HTR-8/SVneo (cell line): ENCODE results near the gene CYP3A7.
"Not testable (repeated sequence)": the region's sequence is repeated elsewhere in the genome, so short reads cannot be mapped to it uniquely, and the experiment has no call there.

Source experiments
- DNase-seq: peaks from one replicate; pipeline ENCODE4 v3.0.0; 2011; ENCODE audit warnings: low spot score, mixed read lengths; ENCODE audit not compliant: insufficient read length
- FAIRE-seq: peaks from 2 replicates; lab custom pipeline; 2011; peaks lifted over from hg19 to GRCh38; lab: Jason Lieb, UNC

Gene CYP3A7

DNA sequence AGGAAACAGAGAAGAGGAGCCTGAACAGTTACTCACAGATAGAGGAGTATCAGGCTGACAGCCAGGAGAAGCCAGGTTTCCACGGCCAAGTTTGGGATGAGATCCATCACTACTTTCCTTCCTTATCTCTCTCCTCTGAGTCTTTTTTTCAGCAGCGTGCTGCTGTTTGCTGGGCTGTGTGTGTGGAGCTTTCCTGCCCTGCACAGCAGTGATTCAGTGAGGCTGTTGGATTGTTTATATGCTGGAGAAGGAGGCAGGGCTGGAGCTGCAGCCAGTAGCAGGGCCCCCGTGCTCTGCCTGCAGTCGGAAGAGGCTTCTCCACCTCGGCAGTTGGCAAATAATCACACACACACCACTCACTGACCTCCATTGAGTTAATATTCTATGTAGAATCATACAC lies at the start of gene CYP3A7:
CYP3A7 (minus strand) TSS at position 210 of the 400 bp plus-strand sequence; CDS start at position 107, 103 bp downstream.
- no peak for DNase-seq
- FAIRE-seq, result no peak

DNA sequence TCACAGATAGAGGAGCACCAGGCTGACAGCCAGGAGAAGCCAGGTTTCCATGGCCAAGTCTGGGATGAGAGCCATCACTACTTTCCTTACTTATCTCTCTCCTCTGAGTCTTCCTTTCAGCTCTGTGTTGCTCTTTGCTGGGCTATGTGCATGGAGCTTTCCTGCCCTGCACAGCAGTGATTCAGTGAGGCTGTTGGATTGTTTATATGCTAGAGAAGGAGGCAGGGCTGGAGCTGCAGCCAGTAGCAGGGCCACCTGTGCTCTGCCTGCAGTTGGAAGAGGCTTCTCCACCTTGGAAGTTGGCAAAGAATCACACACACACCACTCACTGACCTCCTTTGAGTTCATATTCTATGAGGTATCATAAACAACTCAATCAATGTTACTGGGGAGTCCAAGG lies 49.0 kb upstream of the CYP3A7 start, which contains the start of gene CYP3A4:
CYP3A4 (minus strand) TSS at position 178 of the 400 bp plus-strand sequence; CDS start at position 75, 103 bp downstream.
- DNase-seq, result no peak
- no peak for FAIRE-seq

DNA sequence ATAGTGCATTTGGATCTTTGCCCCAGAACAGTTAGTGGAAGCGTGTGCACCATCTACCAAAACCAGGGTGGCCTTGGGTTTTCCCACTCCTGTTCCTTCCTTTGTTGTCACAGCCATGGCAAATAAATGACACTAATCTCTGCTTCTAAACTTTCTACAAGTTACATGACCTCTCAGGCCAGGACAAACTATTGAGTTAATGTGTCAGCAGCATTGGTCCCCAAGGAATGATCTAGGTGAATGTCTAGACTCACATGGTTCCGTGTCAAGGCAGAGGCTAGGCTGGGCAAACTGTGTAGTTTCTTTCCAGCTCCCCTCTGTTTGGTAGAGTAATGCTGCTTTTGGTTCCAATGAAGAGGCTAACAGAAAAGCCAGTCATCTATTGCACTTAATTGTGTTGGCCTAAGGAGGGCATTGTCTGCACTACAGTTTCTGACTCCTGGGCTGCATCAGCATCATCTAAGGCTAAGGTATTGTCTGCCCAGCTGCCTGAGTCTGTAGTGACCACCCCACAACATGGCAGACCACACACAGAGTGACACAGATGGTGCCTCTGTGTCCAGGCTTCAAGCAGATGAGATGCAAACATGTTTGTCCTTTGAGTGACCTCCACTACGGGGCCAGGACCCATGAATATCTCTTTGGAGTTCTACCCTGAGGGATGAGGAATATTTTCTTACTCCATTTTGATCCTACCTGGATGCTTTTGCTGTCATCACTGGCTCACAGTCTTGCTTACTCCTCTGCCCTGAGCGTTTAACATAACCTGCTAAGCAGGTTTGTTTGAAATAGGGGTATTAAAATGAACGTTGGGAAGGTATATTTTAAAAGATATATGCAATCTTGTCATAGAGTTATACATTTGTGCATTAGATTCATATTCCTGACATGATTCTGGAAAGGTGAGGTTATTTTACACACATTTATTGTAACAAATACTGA lies 47.3 kb upstream of the CYP3A7 start:
- DNase-seq, result no peak
- no peak for FAIRE-seq

DNA sequence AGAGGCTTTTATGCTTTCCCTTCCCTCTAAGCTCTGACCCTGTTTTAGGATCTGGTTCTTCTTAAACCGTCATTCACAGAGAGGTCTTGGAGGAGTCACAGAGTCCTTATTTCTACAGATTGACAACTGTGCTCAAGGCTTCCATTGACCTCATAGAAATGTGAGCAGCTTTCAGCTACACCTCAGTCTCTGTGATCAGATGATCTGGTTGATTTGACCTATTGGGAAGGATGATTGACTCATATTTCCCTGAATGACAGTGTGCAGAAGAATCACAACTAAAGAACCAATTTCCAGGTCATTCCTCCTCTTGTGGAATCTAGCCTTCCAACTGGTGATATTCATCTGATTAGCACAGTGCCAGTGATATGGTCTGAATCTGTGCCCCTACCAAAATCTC lies 45.6 kb upstream of the CYP3A7 start:
- DNase-seq, result no peak
- no peak for FAIRE-seq

DNA sequence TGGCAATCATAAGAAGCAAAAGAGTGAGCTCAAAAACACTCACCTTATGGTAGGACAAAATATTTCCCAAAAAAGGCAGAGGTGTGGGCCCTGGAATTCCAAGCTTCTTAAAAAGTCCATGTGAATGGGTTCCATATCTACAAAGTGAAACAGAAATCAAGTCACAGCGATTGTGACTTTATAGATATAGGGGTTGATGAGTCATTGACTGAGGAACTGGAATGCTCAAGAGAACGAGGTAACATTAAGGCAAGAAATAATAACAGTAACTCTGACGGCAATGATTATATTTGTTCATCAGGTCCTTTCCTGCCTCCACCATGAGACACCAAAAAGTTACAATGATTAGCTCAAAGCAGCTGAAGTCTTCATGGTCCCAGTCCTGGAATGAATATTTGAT lies 45.0 kb upstream of the CYP3A7 start:
- FAIRE-seq, result no peak
- DNase-seq, result no peak

DNA sequence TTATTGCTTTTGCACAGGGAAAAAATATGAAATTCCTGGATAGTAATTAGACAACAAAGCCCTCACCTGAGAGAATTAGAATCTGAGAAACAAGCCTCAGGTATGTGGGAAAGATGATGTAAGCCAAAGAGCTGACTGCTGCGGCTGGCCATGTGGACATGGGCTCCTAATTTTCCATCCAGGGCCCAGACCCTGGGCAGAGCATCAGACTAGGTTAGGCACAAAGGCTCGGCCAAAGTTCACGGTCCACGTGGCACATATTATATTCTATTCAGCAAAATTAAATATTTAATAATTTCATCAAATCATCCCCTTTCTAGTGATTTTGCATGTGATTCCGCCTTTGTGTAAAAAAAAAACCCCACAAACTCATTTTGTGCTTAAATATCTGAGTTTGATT lies 43.9 kb upstream of the CYP3A7 start:
- no peak for DNase-seq
- no peak for FAIRE-seq

DNA sequence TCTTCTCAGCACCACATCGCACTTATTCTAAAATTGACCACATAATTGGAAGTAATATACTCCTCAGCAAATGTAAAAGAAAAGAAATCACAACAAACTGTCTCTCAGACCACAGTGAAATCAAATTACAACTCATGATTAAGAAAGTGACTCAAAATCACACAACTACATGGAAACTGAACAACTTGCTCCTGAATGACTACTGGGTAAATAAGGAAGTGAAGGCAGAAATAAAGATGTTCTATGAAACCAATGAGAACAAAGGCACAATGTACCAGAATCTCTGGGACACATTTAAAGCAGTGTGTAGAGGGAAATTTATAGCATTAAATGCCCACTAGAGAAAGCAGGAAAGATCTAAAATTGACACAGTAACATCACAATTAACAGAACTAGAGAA lies 38.4 kb upstream of the CYP3A7 start:
- not testable (repeated sequence) for DNase-seq, FAIRE-seq

DNA sequence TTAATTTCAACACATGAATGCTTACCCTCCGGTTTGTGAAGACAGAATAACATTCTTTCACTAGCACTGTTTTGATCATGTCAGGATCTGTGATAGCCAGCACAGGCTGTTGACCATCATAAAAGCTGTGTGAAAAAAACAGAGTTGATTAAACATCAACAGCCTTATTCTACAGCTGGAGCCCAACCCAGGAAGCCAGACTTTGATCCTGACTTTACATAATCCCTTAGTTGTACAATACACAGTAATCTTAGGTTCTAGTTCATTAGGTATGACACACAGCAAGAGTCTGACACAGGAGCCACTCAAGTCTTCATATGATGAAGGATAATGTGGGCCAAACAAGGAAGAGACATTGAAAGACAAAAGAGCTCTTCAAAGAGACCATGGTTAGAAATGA lies 37.6 kb upstream of the CYP3A7 start:
- DNase-seq (no peak), FAIRE-seq (no peak)

DNA sequence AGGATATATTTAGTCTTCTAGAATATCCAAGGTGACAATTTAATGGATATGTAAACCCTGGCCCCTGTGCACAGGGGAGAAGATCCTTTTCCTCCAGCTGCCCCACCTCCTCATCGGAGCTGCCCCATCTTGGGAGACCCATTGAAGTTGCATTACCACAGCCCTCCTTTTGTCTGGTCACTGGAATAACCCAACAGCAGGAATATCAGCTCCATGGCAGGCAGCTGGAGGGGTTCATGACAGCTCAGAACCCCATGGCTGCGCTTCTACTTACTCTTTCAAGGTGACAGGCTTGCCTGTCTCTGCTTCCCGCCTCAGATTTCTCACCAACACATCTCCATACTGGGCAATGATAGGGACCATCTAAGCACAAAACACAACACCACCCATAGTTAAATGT lies 34.5 kb upstream of the CYP3A7 start:
- DNase-seq, FAIRE-seq: not testable (repeated sequence)

DNA sequence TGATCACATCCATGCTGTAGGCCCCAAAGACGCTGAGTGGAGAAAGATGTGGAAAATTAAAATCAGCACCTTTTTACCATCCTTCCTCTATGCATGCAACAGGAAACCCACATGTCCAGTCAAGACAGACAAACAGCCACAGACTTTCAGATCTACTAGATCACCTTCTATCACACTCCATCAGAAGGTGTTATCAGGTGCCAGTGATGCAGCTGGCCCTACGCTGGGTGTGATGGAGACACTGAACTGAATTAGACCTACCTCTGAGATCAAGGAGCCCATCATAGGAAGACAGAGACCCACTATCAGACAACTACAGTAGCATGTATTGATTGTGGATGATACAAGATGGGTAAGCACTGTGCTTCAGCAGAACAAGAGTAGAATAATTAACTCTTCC lies 33.5 kb upstream of the CYP3A7 start:
- FAIRE-seq (no peak), DNase-seq (no peak)

DNA sequence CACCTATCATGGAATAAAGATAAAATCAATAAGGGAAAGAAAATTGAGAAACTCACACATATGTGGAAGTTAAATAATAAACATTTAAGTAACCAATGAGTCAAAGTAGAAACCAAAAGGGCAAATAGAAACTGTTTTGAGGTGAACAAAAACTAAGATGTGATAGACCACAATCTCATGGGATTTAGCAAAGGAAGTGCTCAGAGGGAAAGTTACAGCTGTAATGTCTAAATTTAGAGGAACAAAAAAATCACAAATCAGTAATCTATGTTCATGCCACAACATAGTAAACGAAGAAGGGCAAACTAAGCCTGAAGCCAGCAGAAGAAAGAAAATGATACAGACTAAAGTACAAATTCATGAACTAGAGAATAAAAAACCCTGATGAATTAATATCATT lies 32.7 kb upstream of the CYP3A7 start:
- DNase-seq (no peak), FAIRE-seq (no peak)

DNA sequence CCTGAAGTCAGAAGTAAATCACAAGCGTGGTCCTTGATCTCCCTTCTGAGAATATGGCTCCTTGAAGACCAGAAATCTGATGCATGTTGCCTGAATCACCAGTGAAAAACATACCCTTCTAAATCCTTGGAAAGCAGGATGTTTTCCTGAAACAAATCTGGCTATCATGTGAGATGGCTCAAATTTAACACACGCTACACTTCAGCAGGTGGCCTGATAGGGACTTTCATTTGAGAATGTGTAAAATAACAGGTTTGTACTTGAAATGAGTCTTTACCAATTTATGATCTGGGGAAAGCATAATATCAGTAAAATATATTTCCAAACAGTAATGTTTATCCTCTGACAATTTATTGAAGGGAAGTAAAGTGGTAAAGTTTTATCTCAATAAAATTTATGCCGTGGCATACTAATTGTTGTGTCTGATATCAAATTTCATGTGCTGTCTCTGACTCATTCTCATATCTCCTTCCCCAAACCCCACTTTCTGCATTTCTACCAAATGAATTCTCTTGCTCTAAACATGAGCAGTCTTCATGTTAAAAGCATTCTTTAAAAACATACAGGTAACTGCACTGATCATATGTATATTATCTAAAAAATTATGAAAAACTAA lies 31.6 kb upstream of the CYP3A7 start:
- FAIRE-seq (no peak), DNase-seq (no peak)

DNA sequence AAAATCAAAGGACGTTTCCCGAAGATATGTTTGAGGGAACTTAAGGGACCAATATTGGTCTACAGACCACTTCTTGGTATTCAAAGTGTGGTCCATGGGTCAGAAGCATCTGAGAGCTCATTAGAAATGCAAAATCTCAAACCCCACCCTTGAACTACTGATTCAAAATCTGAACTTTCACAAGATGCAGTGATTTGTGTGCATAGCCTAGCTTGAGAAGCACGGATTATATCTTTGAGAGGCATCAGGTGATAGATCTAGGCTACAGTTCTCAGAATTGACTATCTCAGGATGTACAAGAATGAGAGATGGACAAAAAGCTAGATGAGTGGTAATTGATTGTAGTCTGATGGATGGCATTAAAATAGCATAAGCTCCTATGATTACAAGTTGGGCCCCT lies 29.5 kb upstream of the CYP3A7 start:
- DNase-seq, result no peak
- no peak for FAIRE-seq

DNA sequence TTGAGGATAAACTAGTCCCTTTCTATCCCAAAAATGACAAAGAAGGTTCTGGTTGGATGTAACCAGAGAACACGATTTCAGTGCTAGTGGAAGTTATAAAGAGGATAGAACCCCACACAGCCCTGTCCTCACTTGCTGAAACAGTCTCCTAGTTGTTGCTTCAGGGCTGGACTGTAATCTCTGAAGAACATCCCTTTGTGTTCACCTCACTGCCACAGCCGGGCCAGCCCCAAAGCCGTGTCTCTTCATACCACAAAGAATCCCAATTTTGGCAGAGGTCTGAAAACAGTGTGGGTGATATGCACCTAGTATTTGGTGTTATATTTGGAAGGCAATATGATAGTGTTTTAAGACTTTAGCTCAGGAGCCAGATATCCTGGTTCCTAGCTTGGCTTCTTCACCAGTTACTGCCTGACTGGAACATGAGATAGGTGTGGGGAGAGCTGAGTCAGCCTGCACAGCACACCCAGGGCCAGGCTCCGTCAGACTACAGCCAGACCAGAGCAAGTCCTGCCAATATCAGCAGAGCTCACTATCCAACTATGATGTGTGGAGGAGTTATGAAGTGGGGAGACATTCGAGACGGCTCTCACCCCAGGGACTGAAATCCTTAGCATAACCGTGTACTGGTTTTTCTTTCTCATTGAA lies 27.8 kb upstream of the CYP3A7 start:
- FAIRE-seq, result no peak
- DNase-seq, result no peak

DNA sequence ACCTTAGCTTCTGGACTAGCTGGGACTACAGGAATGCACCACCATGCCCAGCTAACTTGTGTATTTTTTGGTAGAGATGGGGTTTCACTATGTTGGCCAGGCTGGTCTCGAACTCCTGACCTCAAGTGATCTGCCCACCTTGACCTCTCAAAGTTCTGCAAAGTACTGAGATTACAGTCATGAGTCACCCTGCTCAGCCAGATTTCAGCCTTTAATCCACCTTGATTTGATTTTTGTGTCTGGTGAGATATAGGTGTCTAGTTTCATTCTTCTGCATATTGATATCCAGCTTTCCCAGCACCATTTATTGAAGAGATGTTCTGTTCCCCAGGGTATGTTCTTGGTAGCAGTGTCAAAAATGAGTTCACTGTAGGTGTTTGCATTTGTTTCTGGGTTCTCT lies 20.1 kb upstream of the CYP3A7 start:
- FAIRE-seq (no peak), DNase-seq (no peak)

DNA sequence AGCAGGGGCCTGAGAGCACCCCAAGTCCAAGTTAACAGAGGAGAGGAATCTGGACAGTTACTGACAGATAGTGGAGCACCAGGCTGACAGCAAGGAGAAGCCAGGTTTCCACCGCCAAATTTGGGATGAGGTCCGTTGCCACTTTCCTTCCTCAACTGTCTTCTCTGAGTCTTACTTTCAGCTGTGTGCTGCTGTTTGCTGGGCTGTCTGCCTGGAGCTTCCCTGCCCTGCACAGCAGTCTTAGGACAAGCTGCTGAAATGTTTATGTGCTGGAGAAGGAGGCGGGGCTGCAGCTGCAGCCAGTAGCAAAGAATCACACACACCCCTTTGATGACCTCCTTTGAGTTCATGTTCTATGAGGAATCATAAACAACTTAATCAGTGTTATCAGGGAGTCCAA lies 17.4 kb upstream of the CYP3A7 start:
- DNase-seq (no peak), FAIRE-seq (no peak)

DNA sequence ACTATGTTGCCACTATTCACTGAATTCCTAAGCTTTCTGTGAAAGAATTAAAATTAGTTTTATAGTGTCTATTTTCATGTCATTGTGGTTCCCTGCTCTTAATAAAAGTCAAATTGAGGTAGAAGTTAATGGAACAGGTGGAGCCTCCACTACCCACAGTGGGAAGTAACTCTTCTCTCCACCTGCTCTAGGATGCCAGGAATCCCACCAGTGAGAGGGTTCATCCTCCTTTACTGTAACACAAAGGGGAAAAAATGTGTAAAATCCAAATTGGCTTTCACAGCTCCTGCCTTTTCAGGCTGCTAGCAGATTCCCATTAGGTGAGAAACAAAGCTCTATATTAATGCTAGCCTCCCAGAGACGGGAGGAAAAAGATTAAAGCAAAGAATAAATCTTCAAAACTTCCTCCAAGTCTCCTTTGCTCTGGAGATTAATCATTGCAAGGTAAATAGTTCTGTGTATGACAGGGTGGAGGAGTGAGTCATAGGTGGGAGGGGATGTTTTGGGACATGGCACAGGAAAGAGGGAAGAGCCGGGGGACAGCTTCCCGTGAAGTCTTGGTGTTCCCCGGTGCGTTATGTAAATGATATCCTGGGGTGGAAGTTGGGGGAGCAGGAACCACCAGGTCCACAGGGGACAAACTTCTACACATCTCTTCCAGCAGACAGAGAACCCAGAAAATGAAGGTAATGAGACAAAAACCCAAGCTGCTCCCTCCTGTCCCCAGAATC lies 16.5 kb upstream of the CYP3A7 start:
- not testable (repeated sequence) for FAIRE-seq

DNA sequence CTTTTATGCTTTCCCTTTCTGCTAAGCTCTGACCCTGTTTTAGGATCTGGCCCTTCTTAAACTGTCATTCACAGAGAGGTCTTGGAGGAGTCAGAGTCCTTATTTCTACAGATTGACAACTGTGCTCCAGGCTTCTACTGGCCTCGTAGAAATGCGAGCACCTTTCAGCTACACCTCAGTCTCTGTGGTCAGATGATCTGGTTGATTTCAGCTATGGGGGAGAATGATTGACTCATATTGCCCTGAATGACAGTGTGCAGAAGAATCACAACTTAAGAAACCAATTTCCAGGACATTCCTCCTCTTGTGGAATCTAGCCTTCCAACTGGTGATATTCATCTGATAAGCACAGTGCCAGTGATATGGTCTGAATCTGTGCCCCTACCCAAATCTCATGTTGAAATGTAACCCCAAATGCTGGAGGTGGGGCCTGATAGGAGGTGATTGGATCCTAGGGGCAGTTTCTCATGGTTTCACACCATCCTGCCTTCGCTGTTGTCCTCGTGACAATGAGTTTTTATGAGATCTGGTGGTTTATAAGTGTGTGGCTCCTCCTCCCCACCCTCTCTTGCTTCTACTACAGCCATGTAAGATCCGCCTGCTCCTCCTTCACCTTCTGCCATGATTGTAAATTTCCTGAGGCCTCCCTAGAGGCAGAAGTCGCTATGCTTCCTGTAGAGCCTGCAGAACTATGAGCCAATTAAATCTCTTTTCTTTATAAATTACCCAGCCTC lies 14.0 kb upstream of the CYP3A7 start:
- no peak for FAIRE-seq
- no peak for DNase-seq

More for the DNA sequence above, 16.5 kb upstream of the CYP3A7 start:
- not testable (repeated sequence) for DNase-seq

DNA sequence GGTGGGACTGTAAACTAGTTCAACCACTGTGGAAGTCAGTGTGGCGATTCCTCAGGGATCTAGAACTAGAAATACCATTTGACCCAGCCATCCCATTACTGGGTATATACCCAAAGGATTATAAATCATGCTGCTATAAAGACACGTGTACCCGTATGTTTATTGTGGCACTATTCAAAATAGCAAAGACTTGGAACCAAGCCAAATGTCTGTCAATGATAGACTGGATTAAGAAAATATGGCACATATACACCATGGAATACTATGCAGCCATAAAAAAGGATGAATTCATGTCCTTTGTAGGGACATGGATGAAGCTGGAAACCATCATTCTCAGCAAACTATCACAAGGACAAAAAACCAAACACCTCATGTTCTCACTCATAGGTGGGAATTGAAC lies 11.9 kb upstream of the CYP3A7 start:
- not testable (repeated sequence) for DNase-seq, FAIRE-seq
